Measurements from ENCODE around the gene TACC2. TPM values are rescaled to one million over a fixed set of nuclear protein-coding genes. Genes with fewer than 3 reads are reported as not detected.

TACC2 gene
- total RNA-seq, 4 donors from 2014 or later = 31.0 to 52.5 (median 42.2) TPM

- H3K27me3 ChIP-seq = no peaks in the 10 kb centered on the region
- no peaks in the 10 kb centered on the region for H3K36me3 ChIP-seq
- no peak for DNase-seq (ENCODE audit: low spot score in 2 of 2)
- H3K27ac ChIP-seq = no peak overlapping the region
- TF ChIP-seq CTCF (IDR thresholded peaks at IDR 0.05) (no peak), EP300 (IDR thresholded peaks at IDR 0.05) (no peak), POLR2A (IDR thresholded peaks at IDR 0.05) (no peak)
- no peaks in the 10 kb centered on the region for H3K4me1 ChIP-seq
- H3K4me3 ChIP-seq = no peak overlapping the region
- H3K9me3 ChIP-seq = no peaks in the 10 kb centered on the region
- WGBS, 2 donors = 84 to 87% methylated on average over 6 of the region's 6 CpGs
These were observed 299.3 kb downstream of the TACC2 start for GRCh38 chr10:122288262-122288661.

GRCh38 chr10:122288917-122289316 is 300.0 kb downstream of the TACC2 start:
- H3K36me3 ChIP-seq = no peaks in the 10 kb centered on the region
- no peak for TF ChIP-seq CTCF (IDR thresholded peaks at IDR 0.05)
- TF ChIP-seq POLR2A (IDR thresholded peaks at IDR 0.05) = no peak
- no peak for TF ChIP-seq EP300 (IDR thresholded peaks at IDR 0.05)
- H3K27me3 ChIP-seq = no peaks in the 10 kb centered on the region
- H3K9me3 ChIP-seq = no peaks in the 10 kb centered on the region
- no peak overlapping the region for H3K4me3 ChIP-seq
- peaks cover 0 to 5% (median 0%) of the 10 kb centered on the region in 4 donors for H3K4me1 ChIP-seq
- 64 to 81% methylated on average over 3 of the region's 3 CpGs for WGBS, 2 donors
- H3K27ac ChIP-seq = no peak overlapping the region
- no peak for DNase-seq (ENCODE audit: low spot score in 2 of 2)

- Histone ChIP-seq H3K27me3 (no peaks in the 10 kb centered on the region), H3K27ac (no peak overlapping the region), H3K4me3 (no peak overlapping the region), H3K4me1 (peaks cover 0 to 6% (median 0%) of the 10 kb centered on the region in 4 donors), H3K9me3 (no peaks in the 10 kb centered on the region), H3K36me3 (no peaks in the 10 kb centered on the region)
- TF ChIP-seq CTCF (IDR thresholded peaks at IDR 0.05) (no peak), EP300 (IDR thresholded peaks at IDR 0.05) (no peak), POLR2A (IDR thresholded peaks at IDR 0.05) (no peak)
- WGBS, 2 donors = 68 to 70% methylated on average over 7 of the region's 7 CpGs
- DNase-seq (ENCODE audit: low spot score in 2 of 2) = no peak
These were observed 301.4 kb downstream of the TACC2 start for GRCh38 chr10:122290334-122290733.

GRCh38 chr10:122290833-122291532 is 302.0 kb downstream of the TACC2 start:
- TF ChIP-seq CTCF (IDR thresholded peaks at IDR 0.05) (no peak), POLR2A (IDR thresholded peaks at IDR 0.05) (no peak), EP300 (IDR thresholded peaks at IDR 0.05) (no peak)
- Histone ChIP-seq H3K27me3 (no peaks in the 10 kb centered on the region), H3K27ac (no peak overlapping the region), H3K9me3 (no peaks in the 10 kb centered on the region), H3K4me3 (no peak overlapping the region), H3K36me3 (no peaks in the 10 kb centered on the region), H3K4me1 (peaks cover 0 to 6% (median 0%) of the 10 kb centered on the region in 4 donors)
- WGBS, 2 donors = 93 to 94% methylated on average over 7 to 13 of the region's 13 CpGs
- no peak for DNase-seq (ENCODE audit: low spot score in 2 of 2)

GRCh38 chr10:122291739-122292138 is 302.8 kb downstream of the TACC2 start:
- Histone ChIP-seq H3K4me3 (no peak overlapping the region), H3K27ac (no peak overlapping the region), H3K4me1 (peaks cover 0 to 6% (median 0%) of the 10 kb centered on the region in 4 donors), H3K9me3 (no peaks in the 10 kb centered on the region), H3K36me3 (no peaks in the 10 kb centered on the region), H3K27me3 (no peaks in the 10 kb centered on the region)
- DNase-seq (ENCODE audit: low spot score in 2 of 2) = no peak
- no peak for TF ChIP-seq POLR2A (IDR thresholded peaks at IDR 0.05)
- 91% methylated on average over 5 of the region's 5 CpGs for whole genome bisulfite sequencing, 2 donors

Measured in tibial nerve (tissue), 4 donors.